Activated B cell treated with CpG ODN at 0.5 μM for 24 hours (primary cell): ENCODE results near the gene MTMR11. TPM values are rescaled to one million over a fixed set of nuclear protein-coding genes. Genes with fewer than 3 reads are reported as not detected.

Source experiments
- ATAC-seq: fragments of 200-7000 bp; cut with Tn5 transposase; one replicate; pipeline ENCODE4 v1.10.0; 2021; ENCODE audit warnings: low read depth, mild to moderate bottlenecking, moderate library complexity
- CTCF ChIA-PET: fragments of 350-600 bp; sonication (Branson Sonifier 250); formaldehyde crosslinking; loops from one replicate; lab custom pipeline; 2021; ENCODE audit warnings: antibody characterized with exemption; lab: Charles Lee
- POLR2A ChIA-PET: fragments of 350-600 bp; sonication (Branson Sonifier 250); formaldehyde crosslinking; loops from one replicate; lab custom pipeline; 2021; ENCODE audit warnings: antibody characterized with exemption; lab: Charles Lee
- DNase-seq: peaks from one replicate; pipeline ENCODE4 v3.0.0; 2022
- H3K27ac Mint-ChIP-seq: one replicate; pipeline ENCODE4 v1.8.0; 2020; ENCODE audit warnings: mixed read lengths
- H3K27me3 Mint-ChIP-seq: one replicate; pipeline ENCODE4 v1.8.0; 2021; ENCODE audit warnings: mixed read lengths
- H3K36me3 Mint-ChIP-seq: one replicate; pipeline ENCODE4 v1.8.0; 2021; ENCODE audit warnings: low read depth, mixed read lengths
- H3K4me1 Mint-ChIP-seq: one replicate; pipeline ENCODE4 v1.8.0; 2021; ENCODE audit warnings: mixed read lengths
- H3K4me3 Mint-ChIP-seq: one replicate; pipeline ENCODE4 v1.8.0; 2020; ENCODE audit warnings: mild to moderate bottlenecking, mixed read lengths
- H3K9me3 Mint-ChIP-seq: one replicate; pipeline ENCODE4 v1.8.0; 2020; ENCODE audit warnings: mixed read lengths
- intact Hi-C: fragments of 100-400 bp; cut with micrococcal nuclease; formaldehyde crosslinking; loops from one replicate; pipeline ENCODE4 v1.15.1; 2024
- total RNA-seq: library from RNA; stranded (reverse); gene quantifications from 2 replicates; pipeline ENCODE4 v1.2.3, GENCODE V29; 2022
- TF ChIP-seq, protein P1 (sequence below): fragments of 200-600 bp; IDR thresholded peaks from one replicate; pipeline ENCODE4 v1.8.0; 2022; ENCODE audit warnings: antibody characterized with exemption, mild to moderate bottlenecking

Gene MTMR11
- total RNA-seq, 1 donor from 2014 or later = not detected

DNA sequence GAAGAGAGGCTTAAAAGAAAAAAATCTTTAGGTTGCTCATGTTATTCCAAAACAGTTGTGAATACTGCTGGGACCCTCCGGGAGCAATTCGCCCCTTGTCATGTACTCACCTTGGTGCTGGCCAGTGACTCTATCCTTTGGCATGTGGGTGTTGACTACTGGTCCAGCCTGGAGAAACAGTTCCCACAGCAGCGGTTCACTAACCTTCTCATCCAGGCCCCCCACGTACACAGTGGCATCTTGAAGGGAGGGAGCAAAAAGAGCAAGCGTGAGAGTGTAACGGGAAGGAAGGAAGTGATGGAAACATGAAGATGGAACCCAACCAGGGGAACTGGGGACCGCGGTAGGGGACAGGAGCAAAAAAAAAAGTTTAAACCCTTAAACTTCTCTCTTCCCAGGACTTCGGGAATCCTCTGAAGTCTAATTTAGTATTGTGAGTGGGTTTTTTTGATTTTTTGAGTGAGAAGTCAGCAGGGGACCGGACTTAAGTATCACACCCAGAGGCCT lies 9.6 kb downstream of the MTMR11 start:
- ChIA-PET CTCF (interaction anchor here (1.2 kb wide), 1 partner anchor 35 kb away, joined by 3 read pairs; no protein-coding TSS in a partner anchor), POLR2A (interaction anchor here (1.3 to 5.7 kb wide), 4 partner anchors 26 to 223 kb away, joined by 6 to 122 read pairs (median 10); partner anchors contain the start of gene PLEKHO1)
- TF ChIP-seq, protein P1, sequence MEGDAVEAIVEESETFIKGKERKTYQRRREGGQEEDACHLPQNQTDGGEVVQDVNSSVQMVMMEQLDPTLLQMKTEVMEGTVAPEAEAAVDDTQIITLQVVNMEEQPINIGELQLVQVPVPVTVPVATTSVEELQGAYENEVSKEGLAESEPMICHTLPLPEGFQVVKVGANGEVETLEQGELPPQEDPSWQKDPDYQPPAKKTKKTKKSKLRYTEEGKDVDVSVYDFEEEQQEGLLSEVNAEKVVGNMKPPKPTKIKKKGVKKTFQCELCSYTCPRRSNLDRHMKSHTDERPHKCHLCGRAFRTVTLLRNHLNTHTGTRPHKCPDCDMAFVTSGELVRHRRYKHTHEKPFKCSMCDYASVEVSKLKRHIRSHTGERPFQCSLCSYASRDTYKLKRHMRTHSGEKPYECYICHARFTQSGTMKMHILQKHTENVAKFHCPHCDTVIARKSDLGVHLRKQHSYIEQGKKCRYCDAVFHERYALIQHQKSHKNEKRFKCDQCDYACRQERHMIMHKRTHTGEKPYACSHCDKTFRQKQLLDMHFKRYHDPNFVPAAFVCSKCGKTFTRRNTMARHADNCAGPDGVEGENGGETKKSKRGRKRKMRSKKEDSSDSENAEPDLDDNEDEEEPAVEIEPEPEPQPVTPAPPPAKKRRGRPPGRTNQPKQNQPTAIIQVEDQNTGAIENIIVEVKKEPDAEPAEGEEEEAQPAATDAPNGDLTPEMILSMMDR = no peak
- no peaks in the 10 kb centered on the region for H3K9me3 Mint-ChIP-seq
- peaks cover 36% of the 10 kb centered on the region for H3K4me1 Mint-ChIP-seq
- peak overlapping the region; percentile 95 for H3K27ac Mint-ChIP-seq
- DNase-seq = no peak
- intact Hi-C loops = loop anchor here (1.0 kb wide), 3 partner anchors 28 to 260 kb away; partner anchors contain the start of gene BOLA1
- H3K4me3 Mint-ChIP-seq = peak overlapping the region; percentile 98
- H3K36me3 Mint-ChIP-seq = peaks cover 49% of the 10 kb centered on the region
- H3K27me3 Mint-ChIP-seq = peaks cover 7% of the 10 kb centered on the region
- ATAC-seq = no peak

DNA sequence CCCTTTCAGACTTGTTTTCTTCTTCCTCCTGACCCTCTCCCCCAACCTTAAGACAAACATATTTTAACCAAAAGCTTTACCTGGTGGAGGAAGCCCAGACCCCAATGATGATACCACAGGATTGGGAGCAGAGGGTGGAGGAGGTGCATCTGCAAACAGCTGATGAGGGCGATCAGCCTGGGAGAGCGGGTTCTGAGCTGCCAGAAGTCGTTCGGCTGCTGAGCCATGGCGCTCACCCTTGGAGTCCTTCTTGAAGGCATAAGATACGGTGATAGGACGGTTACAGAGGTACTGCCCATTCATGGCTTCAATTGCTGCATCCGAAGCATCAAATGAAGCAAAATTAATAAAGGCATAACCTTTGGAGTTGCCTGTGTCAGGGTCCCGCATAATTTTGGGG lies 10.4 kb downstream of the MTMR11 start:
- H3K27ac Mint-ChIP-seq = no peak overlapping the region
- H3K27me3 Mint-ChIP-seq = peaks cover 4% of the 10 kb centered on the region
- ChIA-PET CTCF (no interaction called here), POLR2A (interaction anchor here (5.7 kb wide), 1 partner anchor 40 kb away, joined by 122 read pairs; a partner anchor contains a TSS)
- no peaks in the 10 kb centered on the region for H3K9me3 Mint-ChIP-seq
- H3K36me3 Mint-ChIP-seq = peaks cover 56% of the 10 kb centered on the region
- TF ChIP-seq, protein P1 = no peak
- peak overlapping the region; percentile 67 for H3K4me3 Mint-ChIP-seq
- ATAC-seq (no peak), DNase-seq (no peak)
- intact Hi-C loops = no loop called here
- peaks cover 36% of the 10 kb centered on the region for H3K4me1 Mint-ChIP-seq

DNA sequence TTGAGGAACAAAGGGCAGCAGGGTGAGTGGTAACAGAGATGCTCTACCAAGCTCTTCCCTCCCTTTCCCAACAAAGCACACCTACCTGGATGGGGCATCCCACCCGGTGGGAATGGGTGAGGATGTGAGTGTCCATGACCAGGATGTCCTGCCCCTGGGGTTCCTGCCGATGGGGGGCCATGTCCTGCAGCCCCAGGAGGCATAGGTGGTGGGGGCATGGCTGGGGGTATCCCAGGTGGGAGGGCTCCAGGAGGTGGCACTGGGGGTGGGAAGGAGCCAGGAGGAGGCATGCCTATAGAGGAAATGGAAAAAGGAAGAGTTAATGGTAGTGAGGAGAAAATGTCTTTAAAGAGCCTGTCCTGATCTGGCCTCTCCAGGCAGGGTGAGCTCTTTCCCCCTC lies 10.9 kb downstream of the MTMR11 start:
- H3K4me1 Mint-ChIP-seq = peaks cover 36% of the 10 kb centered on the region
- H3K9me3 Mint-ChIP-seq = no peaks in the 10 kb centered on the region
- ATAC-seq (no peak), DNase-seq (no peak)
- intact Hi-C loops = no loop called here
- peaks cover 56% of the 10 kb centered on the region for H3K36me3 Mint-ChIP-seq
- POLR2A ChIA-PET = interaction anchor here (0.6 to 5.7 kb wide), 3 partner anchors 39 to 261 kb away, joined by 7 to 122 read pairs (median 10); a partner anchor contains a TSS
- no peak overlapping the region for H3K27ac Mint-ChIP-seq
- TF ChIP-seq, protein P1 = no peak
- H3K27me3 Mint-ChIP-seq = peaks cover 3% of the 10 kb centered on the region
- peak overlapping the region; percentile 67 for H3K4me3 Mint-ChIP-seq
- CTCF ChIA-PET = no interaction called here

DNA sequence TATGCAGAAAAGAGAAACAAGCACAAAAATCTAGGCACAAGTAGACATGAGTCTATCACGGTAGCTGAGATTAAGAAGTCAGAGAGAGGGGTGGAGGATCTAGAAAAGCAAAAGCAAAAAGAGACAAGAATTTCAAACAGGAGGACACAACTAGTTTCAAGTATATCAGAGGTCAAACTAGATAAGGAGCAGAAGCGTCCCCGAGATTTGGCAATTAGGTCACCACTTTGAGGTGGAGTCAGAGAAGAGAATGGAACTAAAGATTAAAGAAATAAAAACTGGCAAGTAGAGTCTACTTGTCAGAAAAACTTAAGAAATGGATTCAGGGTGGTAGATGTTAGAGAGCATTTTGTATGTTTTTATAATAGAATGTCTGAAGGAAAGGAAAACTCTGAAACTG lies 11.3 kb downstream of the MTMR11 start:
- intact Hi-C loops = no loop called here
- ATAC-seq (no peak), DNase-seq (no peak)
- Mint-ChIP-seq H3K27me3 (no peaks in the 10 kb centered on the region), H3K36me3 (peaks cover 56% of the 10 kb centered on the region), H3K9me3 (no peaks in the 10 kb centered on the region), H3K4me1 (peaks cover 36% of the 10 kb centered on the region), H3K27ac (no peak overlapping the region), H3K4me3 (peak overlapping the region; percentile 70)
- POLR2A ChIA-PET = interaction anchor here (0.6 to 5.7 kb wide), 3 partner anchors 39 to 262 kb away, joined by 7 to 122 read pairs (median 10); a partner anchor contains a TSS
- TF ChIP-seq, protein P1 = no peak
- CTCF ChIA-PET = no interaction called here

DNA sequence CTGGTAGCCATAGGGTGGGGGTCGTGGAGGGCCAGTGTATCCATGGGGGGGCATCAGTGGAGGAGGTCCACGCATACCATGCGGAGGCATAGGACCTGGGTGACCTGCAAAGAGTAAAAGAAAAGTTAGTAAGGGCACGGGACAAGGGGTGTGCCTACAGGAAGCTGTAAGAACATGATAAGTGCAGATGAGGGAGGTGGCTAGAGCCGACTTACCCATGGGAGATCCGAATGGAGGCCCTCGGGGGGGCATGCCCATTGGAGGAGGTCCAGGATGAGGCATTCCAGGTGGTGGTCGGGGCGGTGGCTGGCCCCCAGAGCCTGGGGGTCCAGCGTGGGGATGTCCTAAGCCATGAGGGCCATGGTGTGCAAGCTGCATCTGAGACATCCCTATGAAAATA lies 13.1 kb downstream of the MTMR11 start:
- ATAC-seq (no peak), DNase-seq (no peak)
- H3K27ac Mint-ChIP-seq = no peak overlapping the region
- CTCF ChIA-PET = no interaction called here
- H3K9me3 Mint-ChIP-seq = no peaks in the 10 kb centered on the region
- peaks cover 36% of the 10 kb centered on the region for H3K4me1 Mint-ChIP-seq
- POLR2A ChIA-PET = interaction anchor here (1.5 kb wide), 1 partner anchor 37 kb away, joined by 6 read pairs; a partner anchor contains a TSS
- intact Hi-C loops = no loop called here
- TF ChIP-seq, protein P1 = no peak
- H3K4me3 Mint-ChIP-seq = no peak overlapping the region
- peaks cover 56% of the 10 kb centered on the region for H3K36me3 Mint-ChIP-seq
- H3K27me3 Mint-ChIP-seq = peaks cover 8% of the 10 kb centered on the region
